Keratinocyte (primary cell): ENCODE results near the gene TMA7. TPM values are rescaled to one million over a fixed set of nuclear protein-coding genes. Genes with fewer than 3 reads are reported as not detected.

Experiments used
- DNase-seq: peaks from one replicate; pipeline ENCODE4 v3.0.0-alpha.2; 2011; ENCODE audit warnings: low read depth, missing footprints, low spot score
- FAIRE-seq: peaks from 2 replicates; lab custom pipeline; 2011; peaks lifted over from hg19 to GRCh38; lab: Jason Lieb, UNC
- H2AFZ ChIP-seq: 2 replicates; pipeline ENCODE4 v1.6.0; 2012; ENCODE audit warnings: low read length, control low read depth, inconsistent platforms; ENCODE audit not compliant: control insufficient read depth
- H3K27ac ChIP-seq: 2 replicates; pipeline ENCODE4 v1.5.1; 2011; ENCODE audit warnings: low read length; ENCODE audit not compliant: control insufficient read depth, insufficient read depth
- H3K27me3 ChIP-seq: 3 replicates; pipeline ENCODE4 v1.6.0; 2011; ENCODE audit warnings: low read length; ENCODE audit not compliant: control insufficient read depth, insufficient read depth; ENCODE audit errors: extremely low read depth
- H3K36me3 ChIP-seq, 2 experiments: 2 replicates in 1 of 2; 3 replicates in 1 of 2; pipeline ENCODE4 v1.5.1; 2011; ENCODE audit warnings: low read length in 2 of 2, mild to moderate bottlenecking in 1 of 2; ENCODE audit not compliant: control insufficient read depth in 2 of 2, insufficient read depth in 2 of 2; ENCODE audit errors: extremely low read depth in 1 of 2
- H3K4me1 ChIP-seq: 3 replicates; pipeline ENCODE4 v1.5.1; 2011; ENCODE audit warnings: low read length; ENCODE audit not compliant: control insufficient read depth, insufficient read depth; ENCODE audit errors: extremely low read depth
- H3K4me2 ChIP-seq: 3 replicates; pipeline ENCODE4 v1.6.0; 2011; ENCODE audit warnings: low read depth, low read length; ENCODE audit not compliant: control insufficient read depth, insufficient read depth; ENCODE audit errors: extremely low read depth
- H3K4me3 ChIP-seq, 3 experiments: fragments of 200-600 bp in 1 of 3; sonication (generic) in 1 of 3; 2 replicates in 2 of 3; 3 replicates in 1 of 3; pipeline ENCODE4 v1.5.1; 2011 to 2016; ENCODE audit warnings: low read length in 3 of 3, mild to moderate bottlenecking in 3 of 3, control low read depth in 2 of 3, inconsistent platforms in 1 of 3, low read depth in 1 of 3, mixed read lengths in 1 of 3, mixed run types in 1 of 3, moderate library complexity in 1 of 3; ENCODE audit not compliant: control insufficient read depth in 2 of 3, insufficient read depth in 2 of 3; ENCODE audit errors: extremely low read depth in 1 of 3
- H3K79me2 ChIP-seq: 2 replicates; pipeline ENCODE4 v1.6.0; 2012; ENCODE audit warnings: low read length; ENCODE audit not compliant: control insufficient read depth, insufficient read depth
- H3K9ac ChIP-seq: 3 replicates; pipeline ENCODE4 v1.6.0; 2011; ENCODE audit warnings: low read length; ENCODE audit not compliant: control insufficient read depth, insufficient read depth; ENCODE audit errors: extremely low read depth
- H3K9me1 ChIP-seq: 3 replicates; pipeline ENCODE4 v1.6.0; 2011; ENCODE audit warnings: low read length; ENCODE audit not compliant: control insufficient read depth, insufficient read depth; ENCODE audit errors: extremely low read depth
- H3K9me3 ChIP-seq: 2 replicates; pipeline ENCODE4 v1.5.1; 2012; ENCODE audit warnings: low read depth, low read length; ENCODE audit not compliant: control insufficient read depth
- H4K20me1 ChIP-seq: 3 replicates; pipeline ENCODE4 v1.6.0; 2011; ENCODE audit warnings: low read length; ENCODE audit not compliant: control insufficient read depth, insufficient read depth; ENCODE audit errors: extremely low read depth
- CTCF ChIP-seq, 3 experiments: IDR thresholded peaks in 1 of 3; conservative IDR thresholded peaks in 1 of 3; optimal IDR thresholded peaks in 1 of 3; 2 replicates in 2 of 3; 3 replicates in 1 of 3; pipeline versions ENCODE3 to v1.5.1; 2011; ENCODE audit warnings: low read length in 3 of 3, mild to moderate bottlenecking in 3 of 3, moderate library complexity in 2 of 3, control low read depth in 1 of 3, inconsistent platforms in 1 of 3; ENCODE audit not compliant: insufficient read depth in 2 of 3; ENCODE audit errors: extremely low read depth in 1 of 3
- EZH2 ChIP-seq: IDR thresholded peaks from one replicate; pipeline ENCODE4 v1.6.1; 2012; ENCODE audit warnings: inconsistent platforms, mild to moderate bottlenecking, low read length, moderate library complexity
- dilution Hi-C: fragments of 300-500 bp; cut with MboI; formaldehyde crosslinking; loops from one replicate; pipeline ENCODE4 v1.7.0; 2020; ENCODE audit warnings: low sequenced_read_pairs; ENCODE audit not compliant: extremely low pct_ligation_motif_present
- polyA plus RNA-seq, 5 experiments: library from polyadenylated mRNA; depleted of rRNA in 3 of 5; stranded (reverse) in 3 of 5; stranded (forward) in 1 of 5; unstranded in 1 of 5; fragments of >200 nt; gene quantifications; 1 replicate in 1 of 5; 2 replicates in 3 of 5; 3 replicates in 1 of 5; pipeline versions ENCODE4 v1.2.1 to v1.2.3, GENCODE V29; 2011 to 2012; ENCODE audit warnings: missing spikeins in 2 of 5, low read depth in 1 of 5, low replicate concordance in 1 of 5

Gene TMA7
- polyA plus RNA-seq, 1 donor (not counting 4 experiments of a cell fraction or from before 2014, with no cell fraction given): 418 TPM

GRCh38 chr3:48411606-48412374, 28.3 kb upstream of the TMA7 start:
- no peak overlapping the region for H3K9ac ChIP-seq
- no peak overlapping the region for H3K4me3 ChIP-seq
- peaks cover 62 to 89% of the 10 kb centered on the region in 2 experiments for H3K36me3 ChIP-seq
- no peak overlapping the region for H2AFZ ChIP-seq
- dilution Hi-C loops: no loop called here
- no peaks in the 10 kb centered on the region for H3K79me2 ChIP-seq
- H3K4me1 ChIP-seq: peaks cover 12% of the 10 kb centered on the region
- FAIRE-seq: no peak
- no peak overlapping the region for H3K27ac ChIP-seq
- no peaks in the 10 kb centered on the region for H3K27me3 ChIP-seq
- H3K9me3 ChIP-seq: no peaks in the 10 kb centered on the region
- no peak for DNase-seq
- H4K20me1 ChIP-seq: peaks cover 10% of the 10 kb centered on the region
- TF ChIP-seq EZH2 (no peak), CTCF (optimal IDR thresholded peaks at IDR 0.05 in 1 of 3, IDR thresholded peaks at IDR 0.05 in 1 of 3, conservative IDR thresholded peaks at IDR 0.05 in 1 of 3; ENCODE audit: extremely low read depth in 1 of 3, insufficient read depth in 2 of 3, low read length in 3 of 3) (no peak)
- H3K9me1 ChIP-seq: peaks cover 3% of the 10 kb centered on the region
- no peak overlapping the region for H3K4me2 ChIP-seq

- Histone ChIP-seq H3K4me2 (no peak overlapping the region), H3K27me3 (no peaks in the 10 kb centered on the region), H2AFZ (no peak overlapping the region), H3K79me2 (no peaks in the 10 kb centered on the region), H3K9me3 (no peaks in the 10 kb centered on the region), H3K9me1 (peaks cover 3% of the 10 kb centered on the region), H3K27ac (no peak overlapping the region), H3K4me3 (no peak overlapping the region), H3K4me1 (peaks cover 12% of the 10 kb centered on the region), H3K9ac (no peak overlapping the region), H3K36me3 (peaks cover 61 to 85% of the 10 kb centered on the region in 2 experiments), H4K20me1 (peaks cover 10% of the 10 kb centered on the region)
- TF ChIP-seq EZH2: no peak
- no peak for TF ChIP-seq CTCF (optimal IDR thresholded peaks at IDR 0.05 in 1 of 3, IDR thresholded peaks at IDR 0.05 in 1 of 3, conservative IDR thresholded peaks at IDR 0.05 in 1 of 3; ENCODE audit: extremely low read depth in 1 of 3, insufficient read depth in 2 of 3, low read length in 3 of 3)
- no peak for DNase-seq
- dilution Hi-C loops: no loop called here
- FAIRE-seq: no peak
Measured at GRCh38 chr3:48412375-48413001, 27.6 kb upstream of the TMA7 start.
